ENCODE results near the gene DYSF.

DYSF gene

DNA sequence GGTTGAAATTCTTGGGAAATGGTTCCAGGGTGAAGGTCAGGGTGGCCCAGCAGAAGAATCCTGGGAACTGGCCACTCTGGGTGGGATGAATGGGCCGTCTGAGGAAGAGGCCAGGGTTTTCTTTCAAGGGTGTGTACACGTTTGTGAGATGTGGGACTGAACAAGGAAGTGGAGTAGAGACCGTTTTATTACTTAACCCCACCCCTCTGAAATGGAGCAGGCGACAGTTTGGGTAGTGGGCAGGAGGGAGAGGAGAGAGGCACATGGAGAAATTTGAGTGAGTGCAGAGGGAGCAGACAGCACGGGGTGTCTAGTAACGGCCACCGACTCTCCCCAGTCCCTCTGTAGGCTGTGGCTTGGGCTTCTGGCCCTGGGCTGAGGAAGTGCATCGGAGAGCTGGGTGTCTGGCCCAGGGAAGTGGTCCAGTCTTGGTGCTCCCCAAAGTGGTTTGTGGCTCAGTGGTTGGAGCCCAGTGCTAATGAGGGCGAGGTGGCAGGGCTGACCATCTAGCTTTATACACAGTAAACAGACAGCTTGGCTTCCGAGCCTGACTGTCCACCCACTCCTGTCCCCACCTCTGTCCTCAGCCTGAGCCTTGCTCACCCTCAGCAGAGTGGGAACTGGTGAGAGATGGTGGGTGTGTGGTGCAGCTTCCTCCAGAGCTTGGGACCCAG, 135.3 kb downstream of the DYSF start:
- no peak overlapping the region for H3K4me3 ChIP-seq (replicated peaks; ENCODE audit: low read depth, low read length)
- no peak for DNase-seq (ENCODE audit: low read depth)
- no peak for TF ChIP-seq CTCF (IDR thresholded peaks at IDR 0.05; ENCODE audit: low read length, missing control alignments)

DNA sequence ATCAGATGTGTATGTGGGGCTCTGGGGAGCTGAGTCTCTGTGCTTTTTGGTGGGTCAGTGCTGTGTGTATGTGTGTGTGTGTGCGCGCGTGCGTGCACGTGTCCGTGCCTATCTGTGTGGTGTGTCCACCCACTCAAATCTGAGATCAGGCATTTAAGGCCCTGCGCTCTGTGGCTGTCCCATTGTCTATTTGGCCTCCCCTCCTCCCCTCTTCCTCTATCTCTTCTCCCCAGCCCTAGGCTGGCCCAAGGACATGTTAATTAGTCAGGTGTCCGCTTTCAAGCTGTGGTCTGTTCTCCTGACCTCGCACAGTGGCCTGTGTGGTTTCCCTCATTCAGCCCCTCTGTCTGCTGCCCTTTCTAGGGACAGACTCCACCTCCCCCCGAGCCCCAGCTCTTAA, 136.4 kb downstream of the DYSF start:
- no peak overlapping the region for H3K4me3 ChIP-seq (replicated peaks; ENCODE audit: low read depth, low read length)
- TF ChIP-seq CTCF (IDR thresholded peaks at IDR 0.05; ENCODE audit: low read length, missing control alignments), result no peak
- DNase-seq (ENCODE audit: low read depth), result no peak

DNA sequence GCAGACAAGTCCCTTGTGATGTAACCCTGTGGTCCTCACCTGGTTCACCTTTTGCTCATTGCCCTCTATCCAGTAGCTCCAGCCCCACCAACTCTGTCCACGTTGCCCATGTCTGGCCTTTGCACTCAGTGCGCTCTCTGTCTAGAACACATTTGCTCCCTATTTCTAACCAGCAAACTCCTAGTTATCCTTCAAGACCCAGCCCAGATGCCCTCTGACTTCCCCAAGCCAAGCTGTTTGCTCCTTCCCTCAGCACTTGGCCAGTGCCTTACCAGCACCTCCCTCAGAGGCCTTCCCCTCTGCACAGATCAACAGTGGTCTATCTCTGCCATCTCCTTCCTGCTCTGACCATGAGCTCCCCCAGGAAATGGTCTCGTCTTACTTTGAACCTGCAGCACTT, 137.7 kb downstream of the DYSF start:
- H3K4me3 ChIP-seq (replicated peaks; ENCODE audit: low read depth, low read length), result no peak overlapping the region
- no peak for TF ChIP-seq CTCF (IDR thresholded peaks at IDR 0.05; ENCODE audit: low read length, missing control alignments)
- DNase-seq (ENCODE audit: low read depth), result no peak

DNA sequence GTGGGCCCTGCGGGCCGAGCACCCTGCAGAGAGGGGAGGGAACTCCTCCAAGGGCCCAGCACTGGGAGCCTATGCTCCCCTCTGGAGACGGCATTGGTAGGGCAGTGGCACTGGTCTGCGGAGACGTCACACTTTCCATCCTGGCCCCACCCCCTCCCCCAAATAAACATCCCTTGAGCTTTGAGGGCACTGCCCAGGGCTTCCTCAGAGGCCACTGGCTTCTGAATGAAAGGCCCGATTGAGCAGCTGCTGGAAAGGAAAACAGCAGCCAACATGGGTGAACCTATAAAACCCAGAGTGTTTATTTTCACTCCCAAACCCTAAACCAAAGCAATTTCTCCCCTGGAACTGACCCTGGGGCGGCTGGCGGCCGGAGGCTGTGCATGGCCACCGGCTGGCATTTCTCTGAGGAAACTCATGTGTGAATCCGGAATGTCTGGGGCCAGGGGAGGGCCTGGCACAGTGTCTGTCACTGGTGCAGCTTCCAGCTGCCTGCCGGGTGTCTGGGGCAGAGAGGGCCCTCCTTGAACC, 138.9 kb downstream of the DYSF start:
- H3K4me3 ChIP-seq (replicated peaks; ENCODE audit: low read depth, low read length), result no peak overlapping the region
- DNase-seq (ENCODE audit: low read depth), result no peak
- TF ChIP-seq CTCF (IDR thresholded peaks at IDR 0.05; ENCODE audit: low read length, missing control alignments), result no peak

- TF ChIP-seq CTCF (IDR thresholded peaks at IDR 0.05; ENCODE audit: low read length, missing control alignments), result no peak
- H3K4me3 ChIP-seq (replicated peaks; ENCODE audit: low read depth, low read length), result no peak overlapping the region
- DNase-seq (ENCODE audit: low read depth), result no peak
Measured at GRCh38 chr2:71595569-71595968, 142.2 kb downstream of the DYSF start.

- TF ChIP-seq CTCF (IDR thresholded peaks at IDR 0.05; ENCODE audit: low read length, missing control alignments), result no peak
- DNase-seq (ENCODE audit: low read depth), result no peak
- H3K4me3 ChIP-seq (replicated peaks; ENCODE audit: low read depth, low read length), result no peak overlapping the region
Measured at GRCh38 chr2:71596011-71596410, 142.7 kb downstream of the DYSF start.

DNA sequence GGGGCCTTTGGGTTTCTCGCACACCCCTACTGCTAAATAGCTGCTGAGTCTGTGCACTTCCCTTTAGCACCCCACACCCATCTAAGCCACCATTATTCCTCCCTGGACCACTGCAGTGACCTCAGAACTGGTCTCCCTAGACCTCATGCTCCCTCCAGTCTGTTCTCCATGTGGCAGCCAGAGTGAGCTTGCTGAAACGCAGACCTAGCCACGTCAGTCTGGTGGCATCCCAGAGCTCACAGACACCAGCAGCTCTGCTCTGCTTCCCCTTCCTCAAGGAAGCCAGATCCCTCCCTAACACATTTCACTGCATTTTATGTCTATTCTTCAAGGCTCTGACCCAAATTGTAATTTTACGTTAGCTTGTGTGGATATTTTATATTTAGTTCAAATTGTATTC, 144.4 kb downstream of the DYSF start:
- H3K4me3 ChIP-seq (replicated peaks; ENCODE audit: low read depth, low read length), result no peak overlapping the region
- TF ChIP-seq CTCF (IDR thresholded peaks at IDR 0.05; ENCODE audit: low read length, missing control alignments), result no peak
- DNase-seq (ENCODE audit: low read depth), result no peak
